Endometrial microvascular endothelial cells (primary cell): ENCODE data around the gene DCDC1. TPM values are rescaled to one million over a fixed set of nuclear protein-coding genes. Genes with fewer than 3 reads are reported as not detected.

Source experiments
- in situ Hi-C: cut with HindIII; loops from 2 replicates; pipeline ENCODE4 v1.10.0; 2017; ENCODE audit warnings: low sequenced_read_pairs, low pct_unique_long_range_greater_than_20kb; ENCODE audit errors: inconsistent ontology term
- total RNA-seq: library from RNA; depleted of rRNA; stranded (reverse); fragments of >200 nt; gene quantifications from one replicate; pipeline ENCODE4 v1.2.3, GENCODE V29; 2015; ENCODE audit errors: inconsistent ontology term

Gene DCDC1
- total RNA-seq, 1 donor from 2014 or later = not detected

- in situ Hi-C loops = no loop called here
Observed at GRCh38 chr11:30825723-30826122, 543.8 kb downstream of the DCDC1 start.

- in situ Hi-C loops = no loop called here
Observed at GRCh38 chr11:30823119-30823518, 546.4 kb downstream of the DCDC1 start.

GRCh38 chr11:30821438-30821965 lies 548.0 kb downstream of the DCDC1 start:
- in situ Hi-C loops = no loop called here

GRCh38 chr11:30818721-30819120 lies 550.8 kb downstream of the DCDC1 start:
- in situ Hi-C loops = no loop called here

GRCh38 chr11:30816959-30817880 lies 552.3 kb downstream of the DCDC1 start:
- in situ Hi-C loops = no loop called here

- in situ Hi-C loops = no loop called here
Observed at GRCh38 chr11:30815619-30816018, 553.9 kb downstream of the DCDC1 start.

GRCh38 chr11:30814737-30815136 lies 554.8 kb downstream of the DCDC1 start:
- in situ Hi-C loops = no loop called here

Other genes starting within 250 kb of the DCDC1 start
- gene DNAJC24, start 121 bp upstream of the DCDC1 start, total RNA-seq = 25.9 TPM
- gene IMMP1L, start 139.9 kb upstream of the DCDC1 start, total RNA-seq = 7.2 TPM
- gene ELP4, start 140.0 kb upstream of the DCDC1 start, total RNA-seq = 23.6 TPM